Spleen (tissue), 11 donors: ENCODE data around the gene JAML. TPM values are rescaled to one million over a fixed set of nuclear protein-coding genes. Genes with fewer than 3 reads are reported as not detected.
"Not testable (repeated sequence)": the region's sequence is repeated elsewhere in the genome, so short reads cannot be mapped to it uniquely, and the experiment has no call there.

Experiments
- DNase-seq: peaks from one replicate; pipeline ENCODE4 v3.0.0-alpha.2; 2020
- H3K27ac ChIP-seq, 8 donors: fragments of 200-600 bp; sonication (generic) in 7 of 8; 1 replicate in 4 of 8; 2 replicates in 4 of 8; pipeline versions ENCODE4 v1.5.0 to v1.8.0; 2016 to 2021; ENCODE audit warnings: inconsistent platforms in 4 of 8, mild to moderate bottlenecking in 4 of 8, moderate library complexity in 1 of 8
- H3K27me3 ChIP-seq, 7 donors: fragments of 200-600 bp; sonication (generic) in 6 of 7; replicated peaks in 1 of 7; 1 replicate in 4 of 7; 2 replicates in 3 of 7; pipeline versions ENCODE4 v1.5.0 to v1.8.0; 2016 to 2021; ENCODE audit warnings: inconsistent platforms in 3 of 7, mild to moderate bottlenecking in 1 of 7
- H3K36me3 ChIP-seq, 6 donors: fragments of 200-600 bp; sonication (generic) in 5 of 6; 1 replicate in 4 of 6; 2 replicates in 2 of 6; pipeline versions ENCODE4 v1.5.0 to v1.8.0; 2016 to 2021; ENCODE audit warnings: inconsistent platforms in 2 of 6
- H3K4me1 ChIP-seq, 6 donors: fragments of 200-600 bp; sonication (generic) in 5 of 6; 1 replicate in 3 of 6; 2 replicates in 3 of 6; pipeline versions ENCODE4 v1.5.0 to v1.8.0; 2016 to 2021; ENCODE audit warnings: inconsistent platforms in 3 of 6
- H3K4me3 ChIP-seq, 8 donors: fragments of 200-600 bp; sonication (generic) in 7 of 8; 1 replicate in 4 of 8; 2 replicates in 4 of 8; pipeline versions ENCODE4 v1.5.0 to v1.8.0; 2016 to 2021; ENCODE audit warnings: inconsistent platforms in 4 of 8, mild to moderate bottlenecking in 4 of 8, moderate library complexity in 2 of 8
- H3K9me3 ChIP-seq, 8 donors: fragments of 200-600 bp; sonication (generic) in 7 of 8; 1 replicate in 4 of 8; 2 replicates in 4 of 8; pipeline versions ENCODE4 v1.5.0 to v1.8.0; 2016 to 2021; ENCODE audit warnings: inconsistent platforms in 4 of 8
- CTCF ChIP-seq, 11 experiments: fragments of 200-600 bp in 7 of 11; fragments of 450-650 bp in 4 of 11; sonication (generic) in 4 of 11; IDR thresholded peaks in 8 of 11; conservative IDR thresholded peaks in 3 of 11; 1 replicate in 7 of 11; 2 replicates in 4 of 11; pipeline versions ENCODE4 v1.4.0 to v1.8.0; 2016 to 2021; ENCODE audit warnings: antibody characterized with exemption in 11 of 11, inconsistent platforms in 4 of 11, mild to moderate bottlenecking in 1 of 11
- POLR2A ChIP-seq, 3 donors: fragments of 450-650 bp; IDR thresholded peaks; one replicate each; pipeline ENCODE4 v1.5.1; 2017; ENCODE audit warnings: antibody characterized with exemption in 3 of 3, mild to moderate bottlenecking in 1 of 3
- POLR2AphosphoS5 ChIP-seq, 3 donors: sonication (generic); formaldehyde crosslinking; IDR thresholded peaks; one replicate each; pipeline ENCODE4 v1.5.1; 2017; ENCODE audit warnings: antibody characterized with exemption in 3 of 3
- WGBS, 5 donors: extraction: QIAGEN DNeasy Blood & Tissue Kit in 3 of 5; methylation state at CpG; one replicate each; pipeline versions ENCODE4 v1.1.5 to v1.1.7; 2013 to 2018; 5-methylcytosine and 5-hydroxymethylcytosine counted together
- intact Hi-C: fragments of 100-400 bp; cut with DNase I; formaldehyde crosslinking; loops from one replicate; pipeline ENCODE4 v1.15.0; 2023; ENCODE audit warnings: low total_unique reads
- polyA plus RNA-seq, 3 donors: library from polyadenylated mRNA; stranded (reverse); fragments of 200-250 nt; gene quantifications; one replicate each; pipeline ENCODE4 v1.2.1, GENCODE V29; 2013
- total RNA-seq, 7 donors: library from RNA; depleted of rRNA in 3 of 7; stranded (reverse); fragments of >200 nt in 3 of 7; fragmentation: NEBNext Ultra II Directional in 4 of 7; extraction: Animal tissue kit (Norgen Biotek cat#: 25700) in 4 of 7; gene quantifications; one replicate each; pipeline versions ENCODE4 v1.1.0 to v1.2.1, GENCODE V29; 2016 to 2021
- donor health status: healthy with polysubstance abuse.
- donor health status: DM: no; HTN: no; CAD: no; lungs with moderate emphysema.
- donor health status: DM: no; HTN: no; CAD: no.
- donor health status: Bipolar disorder and iron deficiency.
- donor health status: healthy.
- donor health status: DM: no; HTN: no; CAD: no.
- donor health status: DM: yes; HTN: yes; CAD: no.

Gene JAML
- total and polyA plus RNA-seq, 10 donors, result 18.2 to 180 (median 89.3) TPM

- intact Hi-C loops, result loop anchor here (5.0 kb wide), 2 partner anchors 97 to 292 kb away; no protein-coding TSS in a partner anchor
- Histone ChIP-seq H3K27me3 (peaks cover 0 to 7% (median 0%) of the 10 kb centered on the region in 7 donors), H3K4me3 (no peak overlapping the region), H3K27ac (no peak overlapping the region), H3K4me1 (peaks cover 3 to 15% (median 11%) of the 10 kb centered on the region in 6 donors), H3K36me3 (peaks cover 0 to 84% (median 7%) of the 10 kb centered on the region in 6 donors), H3K9me3 (peaks cover 0 to 23% (median 8%) of the 10 kb centered on the region in 8 donors)
- TF ChIP-seq POLR2AphosphoS5 (IDR thresholded peaks at IDR 0.05) (no peak), CTCF (IDR thresholded peaks at IDR 0.05 in 8 of 11, conservative IDR thresholded peaks at IDR 0.05 in 3 of 11) (no peak), POLR2A (IDR thresholded peaks at IDR 0.05) (no peak)
- no peak for DNase-seq
- 76 to 82% (median 81%) methylated on average over 8 to 10 of the region's 10 CpGs for WGBS, 5 donors
Measured at GRCh38 chr11:118194835-118195627, 29.8 kb downstream of the JAML start.

GRCh38 chr11:118193910-118194566 is 30.8 kb downstream of the JAML start:
- H3K27me3 ChIP-seq, result peaks cover 0 to 16% (median 0%) of the 10 kb centered on the region in 7 donors
- H3K4me1 ChIP-seq, result peaks cover 3 to 12% (median 11%) of the 10 kb centered on the region in 6 donors
- H3K36me3 ChIP-seq, result peaks cover 0 to 74% (median 7%) of the 10 kb centered on the region in 6 donors
- DNase-seq, result no peak
- WGBS, 5 donors, result 81 to 87% (median 82%) methylated on average over 6 of the region's 6 CpGs
- H3K27ac ChIP-seq, result no peak overlapping the region
- peaks cover 0 to 23% (median 8%) of the 10 kb centered on the region in 8 donors for H3K9me3 ChIP-seq
- intact Hi-C loops, result no loop called here
- no peak for TF ChIP-seq POLR2AphosphoS5 (IDR thresholded peaks at IDR 0.05)
- no peak for TF ChIP-seq CTCF (IDR thresholded peaks at IDR 0.05 in 8 of 11, conservative IDR thresholded peaks at IDR 0.05 in 3 of 11)
- no peak for TF ChIP-seq POLR2A (IDR thresholded peaks at IDR 0.05)
- H3K4me3 ChIP-seq, result no peak overlapping the region

GRCh38 chr11:118192817-118193216 is 32.0 kb downstream of the JAML start:
- H3K4me3 ChIP-seq, DNase-seq, H3K27ac ChIP-seq, intact Hi-C loops, H3K4me1 ChIP-seq: not testable (repeated sequence)
- 67 to 81% (median 77%) methylated on average over 5 of the region's 5 CpGs for WGBS, 5 donors
- Histone ChIP-seq H3K9me3 (peaks cover 0 to 23% (median 8%) of the 10 kb centered on the region in 8 donors), H3K27me3 (peaks cover 0 to 28% (median 0%) of the 10 kb centered on the region in 7 donors), H3K36me3 (peaks cover 0 to 62% (median 6%) of the 10 kb centered on the region in 6 donors)

DNA sequence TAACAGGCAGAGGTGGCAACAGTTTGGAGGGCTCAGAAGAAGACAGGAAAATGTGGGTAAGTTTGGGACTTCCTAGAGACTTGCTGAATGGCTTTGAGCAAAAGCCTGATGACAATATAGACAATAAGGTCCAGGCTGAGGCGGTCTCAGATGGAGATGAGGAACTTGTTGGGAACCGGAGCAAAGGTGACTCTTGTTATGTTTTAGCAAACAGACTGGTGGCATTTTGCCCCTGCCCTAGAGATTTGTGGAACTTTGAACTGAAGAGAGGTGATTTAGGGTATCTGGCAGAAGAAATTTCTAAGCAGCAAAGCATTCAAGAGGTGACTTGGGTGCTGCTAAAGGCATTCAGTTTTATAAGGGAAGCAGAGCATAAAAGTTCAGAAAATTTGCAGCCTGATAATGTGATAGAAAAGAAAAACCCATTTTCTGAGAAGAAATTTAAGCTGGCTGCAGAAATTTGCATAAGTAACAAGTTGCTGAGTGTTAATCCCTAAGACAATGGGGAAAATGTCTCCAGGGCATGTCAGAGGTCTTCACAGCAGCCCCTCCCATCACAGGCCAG is 33.8 kb downstream of the JAML start:
- DNase-seq, H3K4me3 ChIP-seq, H3K27ac ChIP-seq, intact Hi-C loops: not testable (repeated sequence)
- H3K4me1 ChIP-seq, result peaks cover 0 to 19% (median 6%) of the 10 kb centered on the region in 6 donors
- H3K9me3 ChIP-seq, result peaks cover 0 to 23% (median 8%) of the 10 kb centered on the region in 8 donors
- peaks cover 0 to 42% (median 0%) of the 10 kb centered on the region in 7 donors for H3K27me3 ChIP-seq
- H3K36me3 ChIP-seq, result peaks cover 0 to 44% (median 3%) of the 10 kb centered on the region in 6 donors
- 44 to 93% (median 89%) methylated on average over 2 of the region's 2 CpGs for WGBS, 5 donors
